Activated CD8-positive, alpha-beta T cell treated with anti-CD3 and anti-CD28 coated beads for 36 hours (primary cell): ENCODE data around the gene TUFT1. TPM values are rescaled to one million over a fixed set of nuclear protein-coding genes. Genes with fewer than 3 reads are reported as not detected.

Source experiments
- ATAC-seq: fragments of 200-7000 bp; cut with Tn5 transposase; one replicate; pipeline ENCODE4 v1.10.0; 2021; ENCODE audit warnings: mild to moderate bottlenecking, moderate library complexity
- CTCF ChIA-PET: fragments of 350-600 bp; sonication (Branson Sonifier 250); formaldehyde crosslinking; loops from one replicate; lab custom pipeline; 2021; ENCODE audit warnings: antibody characterized with exemption; lab: Charles Lee
- POLR2A ChIA-PET: fragments of 350-600 bp; sonication (Branson Sonifier 250); formaldehyde crosslinking; loops from one replicate; lab custom pipeline; 2021; ENCODE audit warnings: antibody characterized with exemption; lab: Charles Lee
- DNase-seq: peaks from one replicate; pipeline ENCODE4 v3.0.0-alpha.2; 2020
- H3K27ac Mint-ChIP-seq: one replicate; pipeline ENCODE4 v1.8.0; 2021; ENCODE audit warnings: mild to moderate bottlenecking, mixed read lengths
- H3K27me3 Mint-ChIP-seq: one replicate; pipeline ENCODE4 v1.8.0; 2021; ENCODE audit warnings: mixed read lengths
- H3K36me3 Mint-ChIP-seq: one replicate; pipeline ENCODE4 v1.8.0; 2021; ENCODE audit warnings: low read depth, mixed read lengths
- H3K4me1 Mint-ChIP-seq: one replicate; pipeline ENCODE4 v1.8.0; 2021; ENCODE audit warnings: low read depth, mixed read lengths
- H3K4me3 Mint-ChIP-seq: one replicate; pipeline ENCODE4 v1.8.0; 2021; ENCODE audit warnings: mild to moderate bottlenecking, moderate library complexity, mixed read lengths
- H3K9me3 Mint-ChIP-seq: one replicate; pipeline ENCODE4 v1.8.0; 2021; ENCODE audit warnings: mixed read lengths
- CTCF ChIP-seq: fragments of 200-600 bp; IDR thresholded peaks from one replicate; pipeline ENCODE4 v1.8.0; 2022; ENCODE audit warnings: antibody characterized with exemption, mild to moderate bottlenecking
- intact Hi-C: fragments of 100-400 bp; cut with micrococcal nuclease; formaldehyde crosslinking; loops from one replicate; pipeline ENCODE4 v1.10.0; 2022
- total RNA-seq, 2 experiments: library from RNA; stranded (reverse); gene quantifications; one replicate each; pipeline ENCODE4 v1.2.3, GENCODE V29; 2021

Gene TUFT1
- total RNA-seq, 2 experiments from 2014 or later: 1.0 to 1.5 TPM

GRCh38 chr1:151546011-151546925 is 6.2 kb downstream of the TUFT1 start:
- Mint-ChIP-seq H3K27ac (no peak overlapping the region), H3K27me3 (peaks cover 7% of the 10 kb centered on the region), H3K36me3 (no peaks in the 10 kb centered on the region), H3K9me3 (no peaks in the 10 kb centered on the region), H3K4me3 (no peak overlapping the region), H3K4me1 (peaks cover 6% of the 10 kb centered on the region)
- CTCF ChIA-PET: no interaction called here
- ATAC-seq: no peak
- POLR2A ChIA-PET: no interaction called here
- DNase-seq: no peak
- intact Hi-C loops: loop anchor here (10.0 kb wide), 1 partner anchor 101 kb away; no protein-coding TSS in a partner anchor
- no peak for TF ChIP-seq CTCF

GRCh38 chr1:151547119-151547899 is 7.2 kb downstream of the TUFT1 start:
- ChIA-PET CTCF (no interaction called here), POLR2A (no interaction called here)
- H3K27ac Mint-ChIP-seq: no peak overlapping the region
- TF ChIP-seq CTCF: no peak
- intact Hi-C loops: loop anchor here (10.0 kb wide), 1 partner anchor 103 kb away; no protein-coding TSS in a partner anchor
- H3K4me3 Mint-ChIP-seq: no peak overlapping the region
- ATAC-seq: no peak
- H3K27me3 Mint-ChIP-seq: no peaks in the 10 kb centered on the region
- no peak for DNase-seq
- H3K9me3 Mint-ChIP-seq: no peaks in the 10 kb centered on the region
- no peaks in the 10 kb centered on the region for H3K36me3 Mint-ChIP-seq
- no peaks in the 10 kb centered on the region for H3K4me1 Mint-ChIP-seq

- no peak overlapping the region for H3K4me3 Mint-ChIP-seq
- H3K36me3 Mint-ChIP-seq: no peaks in the 10 kb centered on the region
- POLR2A ChIA-PET: no interaction called here
- CTCF ChIA-PET: no interaction called here
- H3K27ac Mint-ChIP-seq: no peak overlapping the region
- H3K27me3 Mint-ChIP-seq: no peaks in the 10 kb centered on the region
- TF ChIP-seq CTCF: no peak
- no peaks in the 10 kb centered on the region for H3K4me1 Mint-ChIP-seq
- ATAC-seq (no peak), DNase-seq (no peak)
- intact Hi-C loops: loop anchor here (10.0 kb wide), 1 partner anchor 103 kb away; no protein-coding TSS in a partner anchor
- H3K9me3 Mint-ChIP-seq: no peaks in the 10 kb centered on the region
These were observed 7.8 kb downstream of the TUFT1 start for GRCh38 chr1:151547900-151548230.

GRCh38 chr1:151549199-151549598 is 9.1 kb downstream of the TUFT1 start:
- no peaks in the 10 kb centered on the region for H3K4me1 Mint-ChIP-seq
- no peak overlapping the region for H3K4me3 Mint-ChIP-seq
- intact Hi-C loops: loop anchor here (10.0 kb wide), 1 partner anchor 104 kb away; no protein-coding TSS in a partner anchor
- ChIA-PET CTCF (interaction anchor here (0.7 to 1.0 kb wide), 2 partner anchors 12 to 28 kb away, joined by 3 to 4 read pairs; no protein-coding TSS in a partner anchor), POLR2A (interaction anchor here (1.2 kb wide), 1 partner anchor 13 kb away, joined by 4 read pairs; no protein-coding TSS in a partner anchor)
- DNase-seq: no peak
- no peak for TF ChIP-seq CTCF
- no peak for ATAC-seq
- H3K36me3 Mint-ChIP-seq: no peaks in the 10 kb centered on the region
- no peak overlapping the region for H3K27ac Mint-ChIP-seq
- H3K9me3 Mint-ChIP-seq: no peaks in the 10 kb centered on the region
- H3K27me3 Mint-ChIP-seq: no peaks in the 10 kb centered on the region
